Measurements from ENCODE around the gene SH3BGRL.

DNA sequence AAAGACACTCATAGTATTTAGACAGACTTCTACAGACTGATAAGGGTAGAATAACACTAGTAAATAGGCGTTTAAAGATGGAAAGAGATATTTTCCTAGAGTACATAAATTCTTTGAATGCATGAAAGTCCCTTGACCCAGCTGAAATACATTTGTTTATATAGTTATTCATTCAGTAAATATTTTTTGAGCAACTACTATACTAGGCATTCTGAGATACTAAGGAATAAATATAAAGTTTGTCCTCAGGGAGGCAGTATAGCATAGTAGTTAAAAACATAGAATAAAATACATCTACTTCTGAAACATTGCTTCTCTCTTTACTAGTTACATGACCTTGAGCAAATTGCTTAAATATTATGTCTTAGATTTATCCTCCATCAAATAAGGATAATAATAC, 27.6 kb upstream of the SH3BGRL start:
- TF ChIP-seq, protein P1, sequence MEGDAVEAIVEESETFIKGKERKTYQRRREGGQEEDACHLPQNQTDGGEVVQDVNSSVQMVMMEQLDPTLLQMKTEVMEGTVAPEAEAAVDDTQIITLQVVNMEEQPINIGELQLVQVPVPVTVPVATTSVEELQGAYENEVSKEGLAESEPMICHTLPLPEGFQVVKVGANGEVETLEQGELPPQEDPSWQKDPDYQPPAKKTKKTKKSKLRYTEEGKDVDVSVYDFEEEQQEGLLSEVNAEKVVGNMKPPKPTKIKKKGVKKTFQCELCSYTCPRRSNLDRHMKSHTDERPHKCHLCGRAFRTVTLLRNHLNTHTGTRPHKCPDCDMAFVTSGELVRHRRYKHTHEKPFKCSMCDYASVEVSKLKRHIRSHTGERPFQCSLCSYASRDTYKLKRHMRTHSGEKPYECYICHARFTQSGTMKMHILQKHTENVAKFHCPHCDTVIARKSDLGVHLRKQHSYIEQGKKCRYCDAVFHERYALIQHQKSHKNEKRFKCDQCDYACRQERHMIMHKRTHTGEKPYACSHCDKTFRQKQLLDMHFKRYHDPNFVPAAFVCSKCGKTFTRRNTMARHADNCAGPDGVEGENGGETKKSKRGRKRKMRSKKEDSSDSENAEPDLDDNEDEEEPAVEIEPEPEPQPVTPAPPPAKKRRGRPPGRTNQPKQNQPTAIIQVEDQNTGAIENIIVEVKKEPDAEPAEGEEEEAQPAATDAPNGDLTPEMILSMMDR (IDR thresholded peaks at IDR 0.05) = peak; percentile 62
- TF ChIP-seq, protein P2, sequence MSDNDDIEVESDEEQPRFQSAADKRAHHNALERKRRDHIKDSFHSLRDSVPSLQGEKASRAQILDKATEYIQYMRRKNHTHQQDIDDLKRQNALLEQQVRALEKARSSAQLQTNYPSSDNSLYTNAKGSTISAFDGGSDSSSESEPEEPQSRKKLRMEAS (IDR thresholded peaks at IDR 0.05; ENCODE audit: low read depth) = no peak

Data from SK-N-SH (cell line).